ENCODE data around the gene TMC1.

The TMC1 gene

GRCh38 chr9:72788966-72789735 lies 267.7 kb downstream of the TMC1 start:
- H3K4me2 ChIP-seq (ENCODE audit: low read length): no peak overlapping the region
- H3K4me3 ChIP-seq (ENCODE audit: low read length): no peak overlapping the region
- no peaks in the 10 kb centered on the region for H3K9me2 ChIP-seq (replicated peaks; ENCODE audit: control insufficient read depth, low read length)
- no peaks in the 10 kb centered on the region for H3K9me3 ChIP-seq (ENCODE audit: control insufficient read depth, insufficient read depth, low read length)
- no peaks in the 10 kb centered on the region for H3K27me3 ChIP-seq (ENCODE audit: control insufficient read depth, low read length)
- no peaks in the 10 kb centered on the region for H3K79me2 ChIP-seq (ENCODE audit: control insufficient read depth, low read length)
- H3K27ac ChIP-seq (ENCODE audit: low read depth, low read length): no peak overlapping the region
- no peak for TF ChIP-seq EZH2phosphoT487 (IDR thresholded peaks at IDR 0.05; ENCODE audit: borderline replicate concordance, low read length)
- no peaks in the 10 kb centered on the region for H3K36me3 ChIP-seq (ENCODE audit: control insufficient read depth, low read length)
- H3K4me1 ChIP-seq (ENCODE audit: control insufficient read depth, low read length): no peaks in the 10 kb centered on the region
- no peaks in the 10 kb centered on the region for H4K20me1 ChIP-seq (ENCODE audit: control insufficient read depth, insufficient read depth, low read depth, low read length)
- no peaks in the 10 kb centered on the region for H3F3A ChIP-seq (ENCODE audit: control insufficient read depth, insufficient read depth)

GRCh38 chr9:72789885-72790284 lies 268.5 kb downstream of the TMC1 start:
- Histone ChIP-seq H3K9me3 (ENCODE audit: control insufficient read depth, insufficient read depth, low read length) (no peaks in the 10 kb centered on the region), H3K79me2 (ENCODE audit: control insufficient read depth, low read length) (no peaks in the 10 kb centered on the region), H3K9me2 (replicated peaks; ENCODE audit: control insufficient read depth, low read length) (no peaks in the 10 kb centered on the region), H3K36me3 (ENCODE audit: control insufficient read depth, low read length) (no peaks in the 10 kb centered on the region), H3F3A (ENCODE audit: control insufficient read depth, insufficient read depth) (no peaks in the 10 kb centered on the region), H3K4me3 (ENCODE audit: low read length) (no peak overlapping the region), H4K20me1 (ENCODE audit: control insufficient read depth, insufficient read depth, low read depth, low read length) (no peaks in the 10 kb centered on the region), H3K4me2 (ENCODE audit: low read length) (no peak overlapping the region), H3K27me3 (ENCODE audit: control insufficient read depth, low read length) (no peaks in the 10 kb centered on the region), H3K4me1 (ENCODE audit: control insufficient read depth, low read length) (no peaks in the 10 kb centered on the region), H3K27ac (ENCODE audit: low read depth, low read length) (no peak overlapping the region)
- TF ChIP-seq CTCF (IDR thresholded peaks at IDR 0.05; ENCODE audit: low read depth, low read length, poor library complexity, severe bottlenecking) (no peak), EZH2phosphoT487 (IDR thresholded peaks at IDR 0.05; ENCODE audit: borderline replicate concordance, low read length) (no peak)

- H3K79me2 ChIP-seq (ENCODE audit: control insufficient read depth, low read length): no peaks in the 10 kb centered on the region
- no peak overlapping the region for H3K4me3 ChIP-seq (ENCODE audit: low read length)
- H3K9me3 ChIP-seq (ENCODE audit: control insufficient read depth, insufficient read depth, low read length): no peaks in the 10 kb centered on the region
- no peak overlapping the region for H3K4me2 ChIP-seq (ENCODE audit: low read length)
- H3F3A ChIP-seq (ENCODE audit: control insufficient read depth, insufficient read depth): no peaks in the 10 kb centered on the region
- H4K20me1 ChIP-seq (ENCODE audit: control insufficient read depth, insufficient read depth, low read depth, low read length): no peaks in the 10 kb centered on the region
- no peaks in the 10 kb centered on the region for H3K27me3 ChIP-seq (ENCODE audit: control insufficient read depth, low read length)
- TF ChIP-seq EZH2phosphoT487 (IDR thresholded peaks at IDR 0.05; ENCODE audit: borderline replicate concordance, low read length): no peak
- no peak for TF ChIP-seq CTCF (IDR thresholded peaks at IDR 0.05; ENCODE audit: low read depth, low read length, poor library complexity, severe bottlenecking)
- H3K9me2 ChIP-seq (replicated peaks; ENCODE audit: control insufficient read depth, low read length): no peaks in the 10 kb centered on the region
- H3K36me3 ChIP-seq (ENCODE audit: control insufficient read depth, low read length): no peaks in the 10 kb centered on the region
- no peaks in the 10 kb centered on the region for H3K4me1 ChIP-seq (ENCODE audit: control insufficient read depth, low read length)
- no peak overlapping the region for H3K27ac ChIP-seq (ENCODE audit: low read depth, low read length)
These were observed 269.6 kb downstream of the TMC1 start for GRCh38 chr9:72790989-72791388.

- Histone ChIP-seq H3K4me3 (ENCODE audit: low read length) (no peak overlapping the region), H3K4me2 (ENCODE audit: low read length) (no peak overlapping the region), H3K27me3 (ENCODE audit: control insufficient read depth, low read length) (no peaks in the 10 kb centered on the region), H3K36me3 (ENCODE audit: control insufficient read depth, low read length) (no peaks in the 10 kb centered on the region), H3K9me2 (replicated peaks; ENCODE audit: control insufficient read depth, low read length) (no peaks in the 10 kb centered on the region), H3K27ac (ENCODE audit: low read depth, low read length) (no peak overlapping the region), H3K79me2 (ENCODE audit: control insufficient read depth, low read length) (no peaks in the 10 kb centered on the region), H4K20me1 (ENCODE audit: control insufficient read depth, insufficient read depth, low read depth, low read length) (no peaks in the 10 kb centered on the region), H3K4me1 (ENCODE audit: control insufficient read depth, low read length) (no peaks in the 10 kb centered on the region), H3F3A (ENCODE audit: control insufficient read depth, insufficient read depth) (no peaks in the 10 kb centered on the region), H3K9me3 (ENCODE audit: control insufficient read depth, insufficient read depth, low read length) (no peaks in the 10 kb centered on the region)
- no peak for TF ChIP-seq EZH2phosphoT487 (IDR thresholded peaks at IDR 0.05; ENCODE audit: borderline replicate concordance, low read length)
- TF ChIP-seq CTCF (IDR thresholded peaks at IDR 0.05; ENCODE audit: low read depth, low read length, poor library complexity, severe bottlenecking): no peak
These were observed 270.0 kb downstream of the TMC1 start for GRCh38 chr9:72791436-72791835.
